IMR-90 (cell line): Measurements from ENCODE around the gene HDAC5. TPM values are rescaled to one million over a fixed set of nuclear protein-coding genes. Genes with fewer than 3 reads are reported as not detected.

Experiments used
- ATAC-seq: fragments of 200-7000 bp; cut with Tn5 transposase; 2 replicates; pipeline ENCODE4 v1.9.1; 2020; ENCODE audit warnings: low read depth, mild to moderate bottlenecking, moderate library complexity
- BruUV-seq: library from RNA; stranded (reverse); fragments of 400-500 nt; replicated peaks from 2 replicates; lab custom pipeline; 2021; lab: Mats Ljungman, UMichigan
- CTCF ChIA-PET: fragments of 300-600 bp; formaldehyde crosslinking; extraction: SDS; loops from one replicate; lab custom pipeline; 2021; ENCODE audit warnings: antibody characterized with exemption; lab: Yijun Ruan, JAX
- POLR2A ChIA-PET: fragments of 300-600 bp; sonication (Branson Sonifier 250); formaldehyde crosslinking; loops from one replicate; lab custom pipeline; 2022; ENCODE audit warnings: antibody characterized with exemption; ENCODE audit not compliant: unreplicated experiment; lab: Charles Lee
- DNase-seq: peaks from one replicate; pipeline ENCODE4 v3.0.0; 2013
- H2AFZ ChIP-seq: replicated peaks from 2 replicates; pipeline ENCODE3; 2013; ENCODE audit warnings: low read length, mild to moderate bottlenecking; ENCODE audit not compliant: poor library complexity
- H2AK5ac ChIP-seq: 2 replicates; pipeline ENCODE4 v1.6.1; 2013; ENCODE audit warnings: low read depth, low read length, inconsistent platforms
- H2AK9ac ChIP-seq: replicated peaks from 2 replicates; pipeline ENCODE3; 2013; ENCODE audit warnings: mild to moderate bottlenecking, low read depth, low read length, moderate library complexity; ENCODE audit not compliant: poor library complexity
- H2BK120ac ChIP-seq: 2 replicates; pipeline ENCODE4 v1.6.1; 2013; ENCODE audit warnings: low read depth, low read length, inconsistent platforms
- H2BK15ac ChIP-seq: 3 replicates; pipeline ENCODE4 v1.6.1; 2013; ENCODE audit warnings: low read depth, low read length, inconsistent platforms
- H2BK20ac ChIP-seq: 2 replicates; pipeline ENCODE4 v1.6.1; 2013; ENCODE audit warnings: low read depth, mild to moderate bottlenecking, inconsistent platforms, low read length, moderate library complexity
- H2BK5ac ChIP-seq: 2 replicates; pipeline ENCODE4 v1.6.1; 2013; ENCODE audit warnings: mild to moderate bottlenecking, low read depth, low read length, inconsistent platforms; ENCODE audit not compliant: poor library complexity, severe bottlenecking
- H3K14ac ChIP-seq: replicated peaks from 2 replicates; pipeline ENCODE4 v1.6.1; 2013; ENCODE audit warnings: low read depth, low read length, inconsistent platforms
- H3K18ac ChIP-seq: 2 replicates; pipeline ENCODE4 v1.6.1; 2013; ENCODE audit warnings: low read depth, low read length, control low read depth
- H3K23ac ChIP-seq: 2 replicates; pipeline ENCODE4 v1.6.1; 2013; ENCODE audit warnings: low read depth, low read length, inconsistent platforms
- H3K27ac ChIP-seq: 2 replicates; pipeline ENCODE4 v1.5.1; 2013; ENCODE audit warnings: mild to moderate bottlenecking, control low read depth, low read length; ENCODE audit not compliant: insufficient read depth
- H3K27me3 ChIP-seq: 2 replicates; pipeline ENCODE4 v1.6.1; 2013; ENCODE audit warnings: low read length; ENCODE audit not compliant: control insufficient read depth, insufficient read depth
- H3K36me3 ChIP-seq: 2 replicates; pipeline ENCODE4 v1.6.1; 2013; ENCODE audit warnings: low read length, mixed read lengths; ENCODE audit not compliant: control insufficient read depth, insufficient read depth
- H3K4ac ChIP-seq: 2 replicates; pipeline ENCODE4 v1.6.1; 2013; ENCODE audit warnings: low read depth, low read length, inconsistent platforms
- H3K4me1 ChIP-seq: 2 replicates; pipeline ENCODE4 v1.6.1; 2013; ENCODE audit warnings: low read length, mixed read lengths; ENCODE audit not compliant: control insufficient read depth, insufficient read depth
- H3K4me2 ChIP-seq: 2 replicates; pipeline ENCODE4 v1.6.1; 2013; ENCODE audit warnings: low read depth, mild to moderate bottlenecking, control low read depth, low read length, moderate library complexity
- H3K4me3 ChIP-seq: 2 replicates; pipeline ENCODE4 v1.5.1; 2013; ENCODE audit warnings: low read depth, mild to moderate bottlenecking, control low read depth, low read length, moderate library complexity; ENCODE audit not compliant: insufficient read depth
- H3K56ac ChIP-seq: 2 replicates; pipeline ENCODE4 v1.6.1; 2013; ENCODE audit warnings: low read length, inconsistent platforms; ENCODE audit not compliant: insufficient read depth; ENCODE audit errors: extremely low read depth
- H3K79me1 ChIP-seq, 2 experiments: 2 replicates each; pipeline ENCODE4 v1.6.1; 2013; ENCODE audit warnings: low read length in 2 of 2, inconsistent platforms in 1 of 2, low read depth in 1 of 2
- H3K9ac ChIP-seq: 2 replicates; pipeline ENCODE4 v1.6.1; 2013; ENCODE audit warnings: low read depth, low read length, control low read depth
- H3K9me1 ChIP-seq: 2 replicates; pipeline ENCODE4 v1.6.1; 2013; ENCODE audit warnings: low read length, inconsistent platforms; ENCODE audit not compliant: insufficient read depth
- H3K9me3 ChIP-seq: 2 replicates; pipeline ENCODE4 v1.6.1; 2013; ENCODE audit warnings: low read length; ENCODE audit not compliant: control insufficient read depth, insufficient read depth
- H4K20me1 ChIP-seq: 2 replicates; pipeline ENCODE4 v1.6.1; 2013; ENCODE audit warnings: low read length, inconsistent platforms; ENCODE audit not compliant: insufficient read depth
- H4K5ac ChIP-seq: 2 replicates; pipeline ENCODE4 v1.6.1; 2013; ENCODE audit warnings: mild to moderate bottlenecking, low read depth, low read length, control low read depth
- H4K8ac ChIP-seq, 2 experiments: 2 replicates each; pipeline ENCODE4 v1.6.1; 2013; ENCODE audit warnings: low read depth in 2 of 2, low read length in 2 of 2, control low read depth in 1 of 2, inconsistent platforms in 1 of 2
- H4K91ac ChIP-seq: 2 replicates; pipeline ENCODE4 v1.6.1; 2013; ENCODE audit warnings: low read depth, low read length, inconsistent platforms; ENCODE audit not compliant: insufficient read depth
- BHLHE40 ChIP-seq: fragments of 150-350 bp; IDR thresholded peaks from 2 replicates; pipeline ENCODE4 v1.6.1; 2016; ENCODE audit warnings: mild to moderate bottlenecking, low read depth, low read length
- CEBPB ChIP-seq: IDR thresholded peaks from 2 replicates; pipeline ENCODE4 v1.6.1; 2012; ENCODE audit warnings: low read depth, low read length, improper control_type of control experiment
- CHD1 ChIP-seq: IDR thresholded peaks from 2 replicates; pipeline ENCODE4 v1.6.1; 2012; ENCODE audit warnings: low read depth, low read length, improper control_type of control experiment
- CTCF ChIP-seq: conservative IDR thresholded peaks from 2 replicates; pipeline ENCODE4 v1.5.1; 2012; ENCODE audit warnings: mild to moderate bottlenecking, low read depth, low read length, improper control_type of control experiment
- ELK1 ChIP-seq: fragments of 150-350 bp; IDR thresholded peaks from 2 replicates; pipeline ENCODE4 v1.6.1; 2016; ENCODE audit warnings: low read depth, mild to moderate bottlenecking, low read length, moderate library complexity, borderline replicate concordance
- FOS ChIP-seq: fragments of 150-350 bp; IDR thresholded peaks from 2 replicates; pipeline ENCODE4 v1.6.1; 2016; ENCODE audit warnings: low read depth, low read length
- MAFK ChIP-seq: IDR thresholded peaks from 2 replicates; pipeline ENCODE4 v1.6.1; 2012; ENCODE audit warnings: low read depth, low read length, improper control_type of control experiment
- MAZ ChIP-seq: IDR thresholded peaks from 2 replicates; pipeline ENCODE4 v1.6.1; 2012; ENCODE audit warnings: low read depth, mild to moderate bottlenecking, low read length, improper control_type of control experiment, moderate library complexity, borderline replicate concordance
- MXI1 ChIP-seq: IDR thresholded peaks from 2 replicates; pipeline ENCODE4 v1.6.1; 2012; ENCODE audit warnings: low read depth, mild to moderate bottlenecking, low read length, moderate library complexity, borderline replicate concordance
- NFE2L2 ChIP-seq: fragments of 150-350 bp; IDR thresholded peaks from 2 replicates; pipeline ENCODE4 v1.6.1; 2016; ENCODE audit warnings: low read depth, mild to moderate bottlenecking, low read length
- POLR2A ChIP-seq: IDR thresholded peaks from 2 replicates; pipeline ENCODE4 v1.6.1; 2012; ENCODE audit warnings: mild to moderate bottlenecking, low read depth, low read length
- RAD21 ChIP-seq: IDR thresholded peaks from 2 replicates; pipeline ENCODE4 v1.6.1; 2012; ENCODE audit warnings: low read length, improper control_type of control experiment
- RCOR1 ChIP-seq: IDR thresholded peaks from 2 replicates; pipeline ENCODE4 v1.6.1; 2012; ENCODE audit warnings: mild to moderate bottlenecking, low read length, improper control_type of control experiment; ENCODE audit not compliant: insufficient replicate concordance
- RFX5 ChIP-seq: IDR thresholded peaks from 2 replicates; pipeline ENCODE4 v1.8.0; 2012; ENCODE audit warnings: low read depth, mild to moderate bottlenecking, low read length, moderate library complexity
- SMC3 ChIP-seq: fragments of 150-350 bp; IDR thresholded peaks from 2 replicates; pipeline ENCODE4 v1.6.1; 2016; ENCODE audit warnings: low read depth, mild to moderate bottlenecking, antibody characterized with exemption, low read length, moderate library complexity
- USF2 ChIP-seq: fragments of 150-350 bp; IDR thresholded peaks from 2 replicates; pipeline ENCODE4 v1.6.1; 2017; ENCODE audit warnings: mild to moderate bottlenecking, antibody characterized with exemption, low read length, low read depth
- WGBS, 2 experiments: methylation state at CpG; one replicate each; pipeline versions ENCODE4 v1.1.5 to v1.1.7; 2013; ENCODE audit warnings: missing lambda C conversion rate in 2 of 2; ENCODE audit not compliant: insufficient read length in 1 of 2; ENCODE audit errors: extremely low coverage in 2 of 2; 5-methylcytosine and 5-hydroxymethylcytosine counted together
- dilution Hi-C: fragments of 300-500 bp; cut with HindIII; formaldehyde crosslinking; loops from one replicate; pipeline ENCODE4 v1.14.3; 2018; ENCODE audit warnings: low sequenced_read_pairs; ENCODE audit not compliant: unreplicated experiment
- in situ Hi-C: fragments of 300-500 bp; cut with MboI; formaldehyde crosslinking; loops from 3 replicates; pipeline ENCODE4 v1.14.3; 2019; ENCODE audit warnings: low sequenced_read_pairs, inconsistent platforms, mixed read lengths
- intact Hi-C: fragments of 100-400 bp; cut with micrococcal nuclease; formaldehyde crosslinking; loops from 2 replicates; pipeline ENCODE4 v1.10.0; 2022
- polyA plus RNA-seq, 3 experiments: library from polyadenylated mRNA; depleted of rRNA; stranded (reverse); fragments of >200 nt; gene quantifications; 2 replicates each; pipeline ENCODE4 v1.2.3, GENCODE V29; 2012; ENCODE audit warnings: low replicate concordance in 1 of 3
- total RNA-seq: library from RNA; depleted of rRNA; stranded (reverse); fragments of >200 nt; gene quantifications from 2 replicates; pipeline ENCODE4 v1.2.3, GENCODE V29; 2012

The HDAC5 gene
- total and polyA plus RNA-seq, 2 of the 4 experiments (the other 2 are of a cell fraction): 47.0 to 61.3 TPM

- intact Hi-C loops: no loop called here
- H3K27ac ChIP-seq: no peak overlapping the region
- no peak overlapping the region for H3K14ac ChIP-seq
- peaks cover 60% of the 10 kb centered on the region for H4K20me1 ChIP-seq
- no peak overlapping the region for H2BK120ac ChIP-seq
- peaks cover 7% of the 10 kb centered on the region for H3K9me1 ChIP-seq
- BruUV-seq: no TSS peak
- H4K8ac ChIP-seq: no peak overlapping the region
- no peak overlapping the region for H3K4me3 ChIP-seq
- H2BK15ac ChIP-seq: no peak overlapping the region
- H3K23ac ChIP-seq: no peak overlapping the region
- DNase-seq: no peak
- H3K79me1 ChIP-seq: peaks cover 32 to 62% of the 10 kb centered on the region in 2 experiments
- H2AK9ac ChIP-seq: no peak overlapping the region
- no peak overlapping the region for H3K9ac ChIP-seq
- no peak for ATAC-seq
- ChIA-PET POLR2A (no interaction called here), CTCF (no interaction called here)
- no peak overlapping the region for H2BK5ac ChIP-seq
- no peak overlapping the region for H2BK20ac ChIP-seq
- in situ Hi-C loops: no loop called here
- TF ChIP-seq POLR2A (no peak), BHLHE40 (no peak), NFE2L2 (no peak), RAD21 (no peak), CEBPB (no peak), FOS (no peak), MAFK (no peak), CHD1 (no peak), USF2 (no peak), MXI1 (no peak), ELK1 (no peak), RCOR1 (no peak), RFX5 (no peak), CTCF (no peak), SMC3 (no peak), MAZ (no peak)
- no peaks in the 10 kb centered on the region for H3K9me3 ChIP-seq
- WGBS, 2 experiments: 0% methylated on average over 1 of the region's 3 CpGs; no CpG with 5 or more reads in 1 of the 2 experiments
- peaks cover 51% of the 10 kb centered on the region for H3K36me3 ChIP-seq
- H3K4me2 ChIP-seq: no peak overlapping the region
- no peak overlapping the region for H4K5ac ChIP-seq
- H3K18ac ChIP-seq: no peak overlapping the region
- H2AK5ac ChIP-seq: no peak overlapping the region
- H2AFZ ChIP-seq: no peak overlapping the region
- H3K56ac ChIP-seq: no peak overlapping the region
- dilution Hi-C loops: no loop called here
- no peaks in the 10 kb centered on the region for H3K27me3 ChIP-seq
- H4K91ac ChIP-seq: no peak overlapping the region
- H3K4ac ChIP-seq: no peak overlapping the region
- peaks cover 2% of the 10 kb centered on the region; the same call in 1 of the 2 replicates for H3K4me1 ChIP-seq
These were observed 70.1 kb downstream of the HDAC5 start for GRCh38 chr17:44053125-44053872.
